Activated CD4-positive, alpha-beta T cell treated with anti-CD3 and anti-CD28 coated beads, Interleukin-2, amount 10 ng/mL, durations not matched to agents 24 days and 14 days (primary cell): Measurements from ENCODE around the gene LPP. TPM values are rescaled to one million over a fixed set of nuclear protein-coding genes. Genes with fewer than 3 reads are reported as not detected.
"Not testable (repeated sequence)": the region's sequence is repeated elsewhere in the genome, so short reads cannot be mapped to it uniquely, and the experiment has no call there.

Source experiments
- DNase-seq: peaks from one replicate; pipeline ENCODE4 v3.0.0; 2022
- H3K27ac Mint-ChIP-seq: one replicate; pipeline ENCODE4 v1.8.0; 2022; ENCODE audit warnings: mild to moderate bottlenecking, mixed read lengths
- H3K27me3 Mint-ChIP-seq: one replicate; pipeline ENCODE4 v1.8.0; 2022; ENCODE audit warnings: mixed read lengths
- H3K36me3 Mint-ChIP-seq: one replicate; pipeline ENCODE4 v1.8.0; 2022; ENCODE audit warnings: low read depth, mild to moderate bottlenecking, mixed read lengths
- H3K4me1 Mint-ChIP-seq: one replicate; pipeline ENCODE4 v1.8.0; 2021; ENCODE audit warnings: mixed read lengths
- H3K4me3 Mint-ChIP-seq: one replicate; pipeline ENCODE4 v1.8.0; 2022; ENCODE audit warnings: mild to moderate bottlenecking, moderate library complexity, mixed read lengths
- H3K9me3 Mint-ChIP-seq: one replicate; pipeline ENCODE4 v1.8.0; 2021; ENCODE audit warnings: mixed read lengths
- intact Hi-C: fragments of 100-400 bp; cut with micrococcal nuclease; formaldehyde crosslinking; loops from one replicate; pipeline ENCODE4 v1.15.1; 2023
- total RNA-seq: library from RNA; stranded (reverse); gene quantifications from 2 replicates; pipeline ENCODE4 v1.2.3, GENCODE V29; 2022

The LPP gene
- total RNA-seq, 1 donor from 2014 or later: 41.4 TPM

DNA sequence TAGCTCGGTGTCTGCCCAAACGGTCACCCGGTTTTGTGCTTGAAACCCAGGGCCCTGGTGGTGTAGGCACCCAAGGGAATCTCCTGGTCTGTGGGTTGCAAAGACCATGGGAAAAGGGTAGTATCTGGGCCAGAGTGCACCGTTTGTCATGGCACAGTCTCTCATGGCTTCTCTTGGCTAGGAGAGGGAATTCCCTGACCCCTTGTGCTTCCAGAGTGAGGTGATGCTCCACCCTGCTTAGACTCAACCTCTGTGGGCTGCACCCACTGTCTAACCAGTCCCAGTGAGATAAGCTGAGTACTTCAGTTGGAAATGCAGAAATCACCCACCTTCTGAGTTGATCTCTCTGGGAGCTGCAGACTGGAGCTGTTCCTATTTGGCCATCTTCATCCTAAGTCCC lies 274.0 kb downstream of the LPP start:
- Mint-ChIP-seq H3K36me3 (peaks cover 41% of the 10 kb centered on the region), H3K4me1 (peaks cover 13% of the 10 kb centered on the region), H3K9me3 (peaks cover 24% of the 10 kb centered on the region)
- intact Hi-C loops, H3K27me3 Mint-ChIP-seq, H3K4me3 Mint-ChIP-seq, DNase-seq, H3K27ac Mint-ChIP-seq: not testable (repeated sequence)

DNA sequence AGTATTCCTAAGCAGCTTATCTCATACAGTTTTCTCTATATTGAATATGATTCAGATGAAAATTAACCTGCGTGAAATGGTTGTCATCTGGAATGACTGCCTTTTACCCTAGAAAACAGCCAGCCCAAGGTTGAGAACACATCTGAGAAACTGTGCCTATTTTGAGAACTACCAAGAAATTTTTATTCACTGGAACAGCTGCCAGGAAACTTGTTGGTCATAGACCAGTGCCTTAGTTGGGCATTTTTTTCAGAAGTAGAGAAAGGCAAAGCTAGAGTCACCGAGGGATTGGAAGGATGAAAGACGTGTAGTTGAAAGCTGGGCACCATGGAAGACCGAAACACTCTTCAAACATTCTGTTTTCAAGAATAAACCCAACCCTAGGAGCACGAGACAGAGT lies 277.1 kb downstream of the LPP start:
- Mint-ChIP-seq H3K27me3 (no peaks in the 10 kb centered on the region), H3K36me3 (peaks cover 26% of the 10 kb centered on the region), H3K9me3 (peaks cover 15% of the 10 kb centered on the region), H3K4me1 (peaks cover 28% of the 10 kb centered on the region), H3K4me3 (no peak overlapping the region), H3K27ac (no peak overlapping the region)
- intact Hi-C loops: no loop called here
- no peak for DNase-seq

DNA sequence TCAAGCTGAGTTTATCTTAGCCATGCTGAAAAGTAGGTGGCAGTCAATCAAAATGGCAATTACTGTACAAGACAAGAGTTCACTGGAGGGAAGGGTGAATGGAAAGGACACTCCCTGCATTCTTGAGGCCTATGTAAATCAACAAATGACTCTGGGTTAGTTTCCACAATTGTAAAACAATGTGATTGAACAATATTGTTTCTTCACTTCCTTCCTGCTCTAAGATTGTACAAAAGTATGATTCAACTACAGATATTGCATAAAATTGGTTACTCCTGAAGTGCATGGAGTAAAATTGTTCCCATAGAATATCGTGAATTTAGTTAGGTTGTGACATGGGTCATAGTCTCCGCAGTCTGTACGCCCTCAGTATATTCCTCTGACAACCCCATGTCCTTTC lies 277.6 kb downstream of the LPP start:
- no peak for DNase-seq
- intact Hi-C loops: no loop called here
- Mint-ChIP-seq H3K27me3 (no peaks in the 10 kb centered on the region), H3K36me3 (peaks cover 23% of the 10 kb centered on the region), H3K9me3 (peaks cover 12% of the 10 kb centered on the region), H3K27ac (no peak overlapping the region), H3K4me3 (no peak overlapping the region), H3K4me1 (peaks cover 28% of the 10 kb centered on the region)

DNA sequence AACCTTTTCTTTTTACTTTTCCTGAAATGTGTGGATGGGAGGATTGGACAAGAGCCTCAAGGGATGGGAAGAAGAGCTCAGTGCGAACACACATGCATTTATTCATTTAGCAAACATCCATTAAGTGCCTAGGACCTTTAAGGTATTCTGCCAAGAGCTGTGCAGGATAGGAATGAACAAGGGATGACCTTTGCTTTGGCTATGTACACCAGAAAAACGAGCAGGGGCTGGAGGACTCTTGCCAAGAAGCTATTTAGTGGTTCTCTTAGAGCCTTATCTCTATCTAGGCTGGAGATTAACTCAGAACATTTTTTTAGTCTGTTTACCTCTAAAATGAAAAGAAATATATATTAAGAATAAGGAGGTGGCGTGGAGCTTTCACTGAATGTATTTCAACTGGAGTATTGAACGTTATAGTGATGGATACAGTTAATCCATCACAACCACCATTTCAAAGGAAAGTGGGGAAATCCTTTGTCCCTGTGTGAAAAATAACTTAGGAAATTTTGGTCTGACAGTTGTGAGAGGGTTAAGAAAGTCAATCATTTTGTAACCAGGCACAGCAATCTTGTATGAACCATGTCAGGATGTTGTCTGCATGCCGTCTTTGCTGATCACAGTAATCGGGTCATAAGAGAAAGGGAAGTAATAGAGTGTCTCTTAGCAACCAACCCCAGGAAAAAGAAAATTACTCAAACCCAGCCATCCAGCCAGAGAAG lies 279.0 kb downstream of the LPP start:
- Mint-ChIP-seq H3K9me3 (peaks cover 16% of the 10 kb centered on the region), H3K27me3 (no peaks in the 10 kb centered on the region), H3K36me3 (peaks cover 25% of the 10 kb centered on the region), H3K27ac (peak overlapping the region; percentile 82), H3K4me3 (peak overlapping the region; percentile 69), H3K4me1 (peaks cover 35% of the 10 kb centered on the region)
- peak; percentile 63 for DNase-seq
- intact Hi-C loops: no loop called here

DNA sequence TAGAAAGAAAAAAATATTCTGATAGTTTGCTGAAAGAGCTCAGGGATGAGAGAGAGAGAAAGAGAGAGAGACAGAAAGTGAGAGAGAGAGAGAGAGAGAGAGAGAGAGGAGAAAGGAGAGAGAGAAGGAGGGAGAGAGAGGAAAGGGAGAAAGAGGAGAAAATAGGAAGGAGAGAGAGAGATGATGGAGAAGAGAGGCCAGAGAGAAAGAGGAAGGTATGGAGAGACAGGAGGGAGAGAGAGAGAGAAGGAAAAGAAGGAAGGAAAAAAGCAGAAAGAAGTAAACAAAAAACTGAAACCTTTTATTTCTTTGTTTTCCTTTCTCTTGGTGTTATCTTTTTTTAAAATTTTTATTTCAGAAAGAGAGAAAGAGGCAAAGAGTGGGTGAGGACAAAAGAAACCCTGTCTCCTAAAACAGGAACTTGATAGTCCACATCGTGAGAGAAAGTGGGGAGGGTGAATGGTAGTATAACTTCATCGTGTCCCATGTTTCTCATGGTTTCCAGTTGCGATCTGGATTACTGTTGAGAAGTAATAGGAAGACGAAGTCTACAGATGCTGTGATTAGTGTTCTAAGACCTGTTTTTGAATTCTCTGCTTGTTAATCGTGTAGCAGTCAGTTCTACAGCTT lies 279.7 kb downstream of the LPP start:
- no peak for DNase-seq
- Mint-ChIP-seq H3K27ac (peak overlapping the region; percentile 82), H3K4me1 (peaks cover 39% of the 10 kb centered on the region), H3K4me3 (peak overlapping the region; percentile 69), H3K9me3 (peaks cover 16% of the 10 kb centered on the region), H3K27me3 (no peaks in the 10 kb centered on the region), H3K36me3 (peaks cover 25% of the 10 kb centered on the region)
- intact Hi-C loops: no loop called here

DNA sequence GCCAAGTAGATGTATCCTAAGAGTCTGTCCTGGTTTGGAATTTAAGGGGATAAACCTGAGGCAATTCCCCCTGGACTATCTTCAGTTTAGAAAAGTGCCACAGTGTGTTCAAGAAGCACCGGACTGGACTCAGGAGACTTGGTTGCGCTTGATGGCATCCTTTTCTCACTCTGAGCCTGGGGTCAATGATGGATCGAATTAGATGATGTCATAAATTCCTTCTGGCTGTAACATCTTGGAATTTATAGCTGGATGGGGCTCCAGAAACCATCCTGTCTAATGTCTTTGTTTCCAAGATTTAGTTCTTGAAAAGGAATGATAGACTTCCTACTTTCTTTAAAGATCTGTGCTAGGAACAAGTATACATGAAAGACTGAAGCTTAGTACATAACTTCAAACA lies 280.6 kb downstream of the LPP start:
- DNase-seq: no peak
- H3K4me3 Mint-ChIP-seq: no peak overlapping the region
- no peak overlapping the region for H3K27ac Mint-ChIP-seq
- peaks cover 26% of the 10 kb centered on the region for H3K36me3 Mint-ChIP-seq
- peaks cover 16% of the 10 kb centered on the region for H3K9me3 Mint-ChIP-seq
- peaks cover 48% of the 10 kb centered on the region for H3K4me1 Mint-ChIP-seq
- H3K27me3 Mint-ChIP-seq: no peaks in the 10 kb centered on the region
- intact Hi-C loops: no loop called here

DNA sequence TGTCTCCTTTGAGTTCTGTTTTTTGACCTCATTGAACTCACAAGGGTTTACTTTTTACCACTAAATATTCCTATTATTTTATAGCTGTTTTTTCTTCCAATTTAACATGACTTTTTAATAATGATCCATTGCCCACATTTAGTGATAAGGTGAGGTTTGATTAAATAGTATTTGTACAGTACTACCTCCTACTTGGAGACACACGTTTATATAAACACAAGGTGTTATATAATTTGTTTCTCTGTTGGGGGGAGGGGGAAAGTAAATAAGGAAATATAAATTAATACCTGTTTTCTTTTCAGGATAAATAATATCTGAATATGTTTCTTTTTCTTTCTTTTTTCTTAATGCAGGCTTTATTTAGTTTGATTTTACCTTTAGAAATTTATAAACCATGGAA lies 281.3 kb downstream of the LPP start:
- H3K9me3 Mint-ChIP-seq: peaks cover 20% of the 10 kb centered on the region
- no peaks in the 10 kb centered on the region for H3K27me3 Mint-ChIP-seq
- H3K36me3 Mint-ChIP-seq: peaks cover 25% of the 10 kb centered on the region
- intact Hi-C loops: no loop called here
- no peak for DNase-seq
- no peak overlapping the region for H3K4me3 Mint-ChIP-seq
- peaks cover 52% of the 10 kb centered on the region for H3K4me1 Mint-ChIP-seq
- no peak overlapping the region for H3K27ac Mint-ChIP-seq

DNA sequence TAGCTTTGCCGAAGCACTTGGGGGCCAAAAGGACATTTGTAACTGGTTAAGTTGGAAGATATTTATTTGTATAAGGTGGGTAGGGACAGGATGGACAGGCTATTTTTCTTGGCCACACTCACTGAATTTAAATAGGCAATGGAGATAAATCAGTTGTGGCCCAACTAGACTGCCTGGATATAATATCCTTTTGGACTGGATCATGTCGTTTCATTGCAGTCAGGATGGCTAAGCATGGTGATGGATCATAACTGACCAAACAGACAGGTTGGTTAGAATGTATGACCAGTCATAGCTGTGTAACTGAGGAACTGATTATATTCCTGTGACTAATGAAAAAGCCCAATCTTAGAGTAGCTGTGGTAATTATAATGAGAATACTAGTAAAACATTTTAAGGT lies 284.0 kb downstream of the LPP start:
- no peak for DNase-seq
- peaks cover 52% of the 10 kb centered on the region for H3K4me1 Mint-ChIP-seq
- intact Hi-C loops: loop anchor here (2.0 kb wide), 1 partner anchor 47 kb away; no protein-coding TSS in a partner anchor
- peaks cover 21% of the 10 kb centered on the region for H3K36me3 Mint-ChIP-seq
- H3K4me3 Mint-ChIP-seq: peak overlapping the region; percentile 22
- no peak overlapping the region for H3K27ac Mint-ChIP-seq
- H3K27me3 Mint-ChIP-seq: no peaks in the 10 kb centered on the region
- H3K9me3 Mint-ChIP-seq: peaks cover 14% of the 10 kb centered on the region

DNA sequence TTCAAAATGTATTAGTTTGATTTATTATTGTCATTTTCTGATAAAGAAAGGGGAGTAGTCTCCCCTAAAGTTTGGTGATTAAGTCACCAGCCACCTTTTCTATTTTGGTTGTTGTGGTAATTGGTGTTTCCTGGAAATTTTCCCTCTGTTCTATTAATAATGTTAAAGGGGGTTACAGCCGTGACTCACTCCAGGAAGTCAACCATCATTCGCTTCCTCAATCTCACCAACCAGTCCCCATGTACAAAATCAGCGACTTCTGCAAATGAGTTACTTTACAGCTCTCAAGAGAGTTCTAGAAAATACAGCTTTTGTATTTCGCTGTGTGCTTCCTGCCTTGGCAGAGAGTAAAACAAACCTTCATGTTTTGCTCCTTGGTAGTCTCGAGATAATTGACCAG lies 285.1 kb downstream of the LPP start:
- H3K36me3 Mint-ChIP-seq: peaks cover 16% of the 10 kb centered on the region
- H3K27ac Mint-ChIP-seq: peak overlapping the region; percentile 91
- H3K4me1 Mint-ChIP-seq: peaks cover 43% of the 10 kb centered on the region
- H3K4me3 Mint-ChIP-seq: peak overlapping the region; percentile 55
- H3K27me3 Mint-ChIP-seq: no peaks in the 10 kb centered on the region
- intact Hi-C loops: loop anchor here (2.0 kb wide), 1 partner anchor 48 kb away; no protein-coding TSS in a partner anchor
- peaks cover 14% of the 10 kb centered on the region for H3K9me3 Mint-ChIP-seq
- peak; percentile 79 for DNase-seq

DNA sequence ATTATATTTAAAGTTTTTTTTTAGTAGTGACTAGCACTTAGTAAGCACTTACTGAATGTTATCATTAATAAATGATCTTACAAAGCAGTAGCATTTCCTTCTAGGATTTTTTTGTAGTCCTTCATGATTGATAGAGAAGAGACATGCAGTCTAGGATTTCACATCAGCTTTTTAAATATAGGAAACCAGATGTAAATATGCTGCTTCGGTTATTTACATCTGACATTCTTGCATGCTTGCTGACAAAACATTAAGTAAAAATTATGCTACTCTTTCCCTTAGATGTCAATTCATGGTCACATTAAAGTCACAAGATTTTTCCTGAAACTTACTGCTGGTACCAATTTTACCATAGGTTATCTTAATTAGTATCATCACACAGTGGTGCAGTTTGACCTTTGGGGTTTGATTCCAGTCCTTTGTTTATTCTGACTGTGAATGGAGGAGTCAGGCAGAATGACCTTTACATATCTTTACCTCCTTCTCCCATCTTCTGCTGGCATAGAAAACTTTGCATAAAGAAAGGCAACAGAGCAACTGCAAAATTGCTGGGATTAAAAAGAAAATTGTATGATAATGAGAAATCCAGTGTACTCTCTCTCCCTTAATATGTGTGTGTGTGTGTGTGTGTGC lies 286.5 kb downstream of the LPP start:
- DNase-seq: no peak
- peaks cover 21% of the 10 kb centered on the region for H3K9me3 Mint-ChIP-seq
- peaks cover 47% of the 10 kb centered on the region for H3K4me1 Mint-ChIP-seq
- intact Hi-C loops: loop anchor here (2.0 kb wide), 1 partner anchor 38 kb away; no protein-coding TSS in a partner anchor
- peak overlapping the region; percentile 55 for H3K4me3 Mint-ChIP-seq
- H3K27me3 Mint-ChIP-seq: no peaks in the 10 kb centered on the region
- H3K36me3 Mint-ChIP-seq: peaks cover 25% of the 10 kb centered on the region
- peak overlapping the region; percentile 76 for H3K27ac Mint-ChIP-seq

DNA sequence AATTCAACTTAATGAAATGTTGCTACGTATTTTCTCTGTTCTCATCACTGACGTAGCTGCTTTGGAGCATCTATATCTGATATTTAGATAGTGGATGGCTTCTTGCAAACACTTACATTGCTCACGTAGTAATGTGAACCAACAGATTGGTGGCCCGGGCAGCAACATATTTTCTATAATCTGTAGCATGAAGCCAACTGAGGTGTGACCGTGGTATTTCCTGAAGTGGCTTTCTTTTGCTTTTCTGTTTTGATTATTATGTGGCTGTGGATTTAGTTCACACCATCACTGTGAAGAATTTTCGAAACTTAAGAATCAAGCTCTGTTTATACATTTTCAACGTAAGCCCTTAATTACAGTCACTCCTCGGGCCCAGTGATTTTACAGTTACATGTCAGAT lies 288.5 kb downstream of the LPP start:
- Mint-ChIP-seq H3K4me3 (no peak overlapping the region), H3K4me1 (peaks cover 49% of the 10 kb centered on the region), H3K27me3 (no peaks in the 10 kb centered on the region), H3K27ac (no peak overlapping the region), H3K9me3 (peaks cover 16% of the 10 kb centered on the region), H3K36me3 (peaks cover 21% of the 10 kb centered on the region)
- DNase-seq: no peak
- intact Hi-C loops: no loop called here

DNA sequence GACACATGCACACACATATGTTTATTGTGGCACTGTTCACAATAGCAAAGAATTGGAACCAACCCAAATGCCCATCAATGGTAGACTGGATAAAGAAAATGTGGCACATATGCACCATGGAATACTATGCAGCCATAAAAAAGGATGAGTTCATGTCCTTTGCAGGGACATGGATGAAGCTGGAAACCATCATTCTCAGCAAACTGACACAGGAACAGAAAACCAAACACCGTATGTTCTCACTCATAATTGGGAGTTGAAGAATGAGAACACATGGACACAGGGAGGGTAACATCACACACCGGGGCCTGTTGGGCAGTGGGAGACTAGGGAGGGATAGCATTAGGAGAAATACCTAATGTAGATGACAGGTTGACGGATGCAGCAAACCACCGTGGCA lies 291.2 kb downstream of the LPP start:
- Mint-ChIP-seq H3K36me3 (peaks cover 15% of the 10 kb centered on the region), H3K4me1 (peaks cover 28% of the 10 kb centered on the region)
- DNase-seq, H3K4me3 Mint-ChIP-seq, H3K27me3 Mint-ChIP-seq, H3K27ac Mint-ChIP-seq, H3K9me3 Mint-ChIP-seq, intact Hi-C loops: not testable (repeated sequence)

DNA sequence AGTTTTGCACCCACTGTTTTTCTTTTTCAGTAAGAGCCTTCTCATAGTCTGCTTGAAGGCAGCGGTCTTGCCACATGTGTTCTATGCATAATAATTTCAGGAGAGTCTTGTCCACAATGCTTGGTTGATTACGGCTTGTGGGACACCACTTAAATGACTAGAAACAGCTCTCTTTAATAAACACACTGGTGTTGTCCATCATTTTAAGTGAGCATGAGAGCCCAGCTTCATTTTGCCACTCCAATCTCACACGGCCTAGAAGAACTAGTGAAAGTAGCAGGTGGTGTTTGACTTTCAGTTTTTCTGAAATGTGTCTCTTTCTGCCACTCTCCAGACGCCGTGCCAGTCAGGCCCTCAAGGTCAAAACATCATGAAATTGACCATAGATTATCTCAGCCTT lies 292.1 kb downstream of the LPP start:
- DNase-seq: no peak
- peaks cover 8% of the 10 kb centered on the region for H3K9me3 Mint-ChIP-seq
- intact Hi-C loops: no loop called here

DNA sequence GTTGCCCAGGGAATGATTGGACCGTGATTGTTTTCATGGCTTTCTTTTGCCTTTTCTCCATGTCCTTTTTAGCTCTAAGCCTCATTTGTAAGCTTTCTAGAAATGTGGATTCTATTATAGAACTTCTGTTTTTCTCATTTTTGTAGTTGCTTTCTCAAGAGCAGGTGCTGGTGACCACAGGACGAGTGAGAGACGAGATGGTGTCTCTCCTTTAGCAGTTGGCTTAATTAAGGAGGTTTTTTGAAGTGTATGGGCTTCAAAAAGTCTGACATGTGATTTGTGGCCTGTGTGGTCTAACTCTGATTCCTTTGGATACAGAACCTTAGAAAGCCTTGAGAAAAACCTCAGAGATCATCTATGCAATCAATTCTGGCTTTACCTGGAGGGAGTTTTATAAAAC lies 292.8 kb downstream of the LPP start:
- Mint-ChIP-seq H3K36me3 (peaks cover 11% of the 10 kb centered on the region), H3K9me3 (peaks cover 8% of the 10 kb centered on the region), H3K27me3 (no peaks in the 10 kb centered on the region), H3K4me1 (peaks cover 21% of the 10 kb centered on the region), H3K27ac (no peak overlapping the region), H3K4me3 (no peak overlapping the region)
- intact Hi-C loops: no loop called here
- DNase-seq: no peak

More for the DNA sequence above, 292.1 kb downstream of the LPP start:
- H3K27me3 Mint-ChIP-seq: no peaks in the 10 kb centered on the region
- H3K27ac Mint-ChIP-seq: no peak overlapping the region
- peaks cover 13% of the 10 kb centered on the region for H3K36me3 Mint-ChIP-seq
- H3K4me1 Mint-ChIP-seq: peaks cover 23% of the 10 kb centered on the region
- no peak overlapping the region for H3K4me3 Mint-ChIP-seq
